Panc1 (cell line): ENCODE data around the gene AVEN. TPM values are rescaled to one million over a fixed set of nuclear protein-coding genes. Genes with fewer than 3 reads are reported as not detected.

Experiments
- ATAC-seq: fragments of 200-7000 bp; cut with Tn5 transposase; 2 replicates; pipeline ENCODE4 v1.9.1; 2020; ENCODE audit warnings: mild to moderate bottlenecking, moderate library complexity
- BruUV-seq: library from RNA; stranded (reverse); fragments of 400-500 nt; replicated peaks from 2 replicates; lab custom pipeline; 2021; lab: Mats Ljungman, UMichigan
- CTCF ChIA-PET: fragments of 300-600 bp; sonication (Branson Sonifier 250); formaldehyde crosslinking; loops from one replicate; lab custom pipeline; 2022; ENCODE audit warnings: antibody characterized with exemption; lab: Charles Lee
- POLR2A ChIA-PET: fragments of 300-600 bp; sonication (Branson Sonifier 250); formaldehyde crosslinking; loops from one replicate; lab custom pipeline; 2022; ENCODE audit warnings: antibody characterized with exemption; lab: Charles Lee
- DNase-seq: peaks from one replicate; pipeline ENCODE4 v3.0.0-alpha.2; 2010; ENCODE audit warnings: low read depth, low spot score
- H3K27ac ChIP-seq: 2 replicates; pipeline ENCODE4 v1.5.1; 2011; ENCODE audit warnings: mild to moderate bottlenecking, low read length, inconsistent platforms
- H3K27me3 ChIP-seq: fragments of 200-500 bp; sonication (Bioruptor generic); 2 replicates; pipeline ENCODE4 v1.6.0; 2014; ENCODE audit warnings: low read length, inconsistent platforms; ENCODE audit not compliant: control insufficient read depth, insufficient read depth
- H3K36me3 ChIP-seq: fragments of 200-500 bp; sonication (Bioruptor generic); 2 replicates; pipeline ENCODE4 v1.5.1; 2014; ENCODE audit warnings: inconsistent platforms, mild to moderate bottlenecking, low read length, moderate library complexity; ENCODE audit not compliant: control insufficient read depth, insufficient read depth
- H3K4me1 ChIP-seq: 2 replicates; pipeline ENCODE4 v1.5.1; 2011; ENCODE audit warnings: inconsistent platforms, mild to moderate bottlenecking, low read length, moderate library complexity; ENCODE audit not compliant: control insufficient read depth, insufficient read depth
- H3K4me3 ChIP-seq, 2 experiments: 2 replicates each; pipeline ENCODE4 v1.5.1; 2011 to 2012; ENCODE audit warnings: low read depth in 2 of 2, low read length in 2 of 2, mild to moderate bottlenecking in 2 of 2, inconsistent platforms in 1 of 2, moderate library complexity in 1 of 2
- H3K9me3 ChIP-seq: fragments of 200-500 bp; sonication (Bioruptor generic); 2 replicates; pipeline ENCODE4 v1.5.1; 2014; ENCODE audit warnings: low read depth, mild to moderate bottlenecking, inconsistent platforms, low read length, moderate library complexity; ENCODE audit not compliant: control insufficient read depth, insufficient read depth
- CTCF ChIP-seq: fragments of 450-650 bp; IDR thresholded peaks from 2 replicates; pipeline ENCODE4 v1.5.1; 2017; ENCODE audit warnings: mild to moderate bottlenecking
- POLR2AphosphoS5 ChIP-seq: IDR thresholded peaks from 2 replicates; pipeline ENCODE4 v1.6.1; 2012; ENCODE audit warnings: mild to moderate bottlenecking, low read depth, low read length, moderate library complexity
- SIN3A ChIP-seq: IDR thresholded peaks from 2 replicates; pipeline ENCODE4 v1.6.1; 2012; ENCODE audit warnings: low read depth, mild to moderate bottlenecking, low read length, moderate library complexity, borderline replicate concordance; ENCODE audit not compliant: insufficient read depth
- TCF7L2 ChIP-seq: IDR thresholded peaks from 2 replicates; pipeline ENCODE4 v1.6.1; 2011; ENCODE audit warnings: mild to moderate bottlenecking, low read depth, low read length, inconsistent platforms
- in situ Hi-C: cut with HindIII; loops from 2 replicates; pipeline ENCODE4 v1.10.0; 2016; ENCODE audit warnings: low sequenced_read_pairs, low pct_unique_long_range_greater_than_20kb
- intact Hi-C: fragments of 100-400 bp; cut with micrococcal nuclease; formaldehyde crosslinking; loops from one replicate; pipeline ENCODE4 v1.10.0; 2022; ENCODE audit not compliant: unreplicated experiment
- total RNA-seq: library from RNA; stranded (reverse); gene quantifications from one replicate; pipeline ENCODE4 v1.2.1, GENCODE V29; 2021; ENCODE audit not compliant: unreplicated experiment
- TF ChIP-seq, protein P1 (sequence below), 2 experiments: IDR thresholded peaks; 2 replicates each; pipeline ENCODE4 v1.6.1; 2011 to 2012; ENCODE audit warnings: low read depth in 2 of 2, control low read depth in 1 of 2, low read length in 1 of 2, mild to moderate bottlenecking in 1 of 2, moderate library complexity in 1 of 2; ENCODE audit not compliant: insufficient read depth in 1 of 2

Gene AVEN
- total RNA-seq, 1 experiment from 2014 or later: 18.4 TPM

- no peaks in the 10 kb centered on the region for H3K9me3 ChIP-seq
- BruUV-seq: no TSS peak
- in situ Hi-C loops: no loop called here
- CTCF ChIA-PET: interaction anchor here (0.5 kb wide), 1 partner anchor 411 kb away, joined by 3 read pairs; no protein-coding TSS in a partner anchor
- TF ChIP-seq, protein P1, sequence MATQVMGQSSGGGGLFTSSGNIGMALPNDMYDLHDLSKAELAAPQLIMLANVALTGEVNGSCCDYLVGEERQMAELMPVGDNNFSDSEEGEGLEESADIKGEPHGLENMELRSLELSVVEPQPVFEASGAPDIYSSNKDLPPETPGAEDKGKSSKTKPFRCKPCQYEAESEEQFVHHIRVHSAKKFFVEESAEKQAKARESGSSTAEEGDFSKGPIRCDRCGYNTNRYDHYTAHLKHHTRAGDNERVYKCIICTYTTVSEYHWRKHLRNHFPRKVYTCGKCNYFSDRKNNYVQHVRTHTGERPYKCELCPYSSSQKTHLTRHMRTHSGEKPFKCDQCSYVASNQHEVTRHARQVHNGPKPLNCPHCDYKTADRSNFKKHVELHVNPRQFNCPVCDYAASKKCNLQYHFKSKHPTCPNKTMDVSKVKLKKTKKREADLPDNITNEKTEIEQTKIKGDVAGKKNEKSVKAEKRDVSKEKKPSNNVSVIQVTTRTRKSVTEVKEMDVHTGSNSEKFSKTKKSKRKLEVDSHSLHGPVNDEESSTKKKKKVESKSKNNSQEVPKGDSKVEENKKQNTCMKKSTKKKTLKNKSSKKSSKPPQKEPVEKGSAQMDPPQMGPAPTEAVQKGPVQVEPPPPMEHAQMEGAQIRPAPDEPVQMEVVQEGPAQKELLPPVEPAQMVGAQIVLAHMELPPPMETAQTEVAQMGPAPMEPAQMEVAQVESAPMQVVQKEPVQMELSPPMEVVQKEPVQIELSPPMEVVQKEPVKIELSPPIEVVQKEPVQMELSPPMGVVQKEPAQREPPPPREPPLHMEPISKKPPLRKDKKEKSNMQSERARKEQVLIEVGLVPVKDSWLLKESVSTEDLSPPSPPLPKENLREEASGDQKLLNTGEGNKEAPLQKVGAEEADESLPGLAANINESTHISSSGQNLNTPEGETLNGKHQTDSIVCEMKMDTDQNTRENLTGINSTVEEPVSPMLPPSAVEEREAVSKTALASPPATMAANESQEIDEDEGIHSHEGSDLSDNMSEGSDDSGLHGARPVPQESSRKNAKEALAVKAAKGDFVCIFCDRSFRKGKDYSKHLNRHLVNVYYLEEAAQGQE (IDR thresholded peaks at IDR 0.05; ENCODE audit: insufficient read depth in 1 of 2, low read depth in 2 of 2, low read length in 1 of 2): no peak
- no peaks in the 10 kb centered on the region for H3K36me3 ChIP-seq
- H3K27me3 ChIP-seq: no peaks in the 10 kb centered on the region
- no peak overlapping the region for H3K4me3 ChIP-seq
- POLR2A ChIA-PET: no interaction called here
- no peak for ATAC-seq
- DNase-seq: no peak
- no peak overlapping the region for H3K27ac ChIP-seq
- no peaks in the 10 kb centered on the region for H3K4me1 ChIP-seq
- intact Hi-C loops: no loop called here
These were observed 112.7 kb downstream of the AVEN start for GRCh38 chr15:33926260-33926659.

DNA sequence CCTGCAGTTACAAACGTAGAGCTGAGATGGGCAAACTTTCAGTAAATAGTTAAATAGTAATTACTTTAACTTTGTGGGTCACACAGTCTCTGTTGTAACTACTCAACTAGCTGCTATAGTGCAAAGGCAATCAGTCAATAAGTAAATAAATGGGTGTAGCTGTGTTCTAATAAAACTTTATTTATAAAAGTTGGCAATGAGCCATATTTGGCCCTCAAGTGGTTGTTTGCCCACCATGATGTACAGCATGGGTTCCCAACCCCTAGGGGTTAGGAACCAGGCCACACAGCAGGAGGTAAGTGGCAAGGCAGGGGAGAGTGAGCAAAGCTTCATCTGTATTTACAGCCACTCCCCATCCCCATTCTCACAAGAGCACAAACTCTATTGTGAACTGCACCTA lies 115.6 kb downstream of the AVEN start:
- no peaks in the 10 kb centered on the region for H3K9me3 ChIP-seq
- CTCF ChIA-PET: no interaction called here
- H3K4me3 ChIP-seq: no peak overlapping the region
- no peaks in the 10 kb centered on the region for H3K4me1 ChIP-seq
- intact Hi-C loops: no loop called here
- TF ChIP-seq CTCF (no peak), TCF7L2 (no peak), POLR2AphosphoS5 (no peak), SIN3A (no peak)
- TF ChIP-seq, protein P1 (IDR thresholded peaks at IDR 0.05; ENCODE audit: insufficient read depth in 1 of 2, low read depth in 2 of 2, low read length in 1 of 2): no peak
- no peaks in the 10 kb centered on the region for H3K36me3 ChIP-seq
- DNase-seq: no peak
- in situ Hi-C loops: no loop called here
- no peak for ATAC-seq
- no peaks in the 10 kb centered on the region for H3K27me3 ChIP-seq
- POLR2A ChIA-PET: no interaction called here
- BruUV-seq: no TSS peak
- H3K27ac ChIP-seq: no peak overlapping the region
